Sigmoid colon (tissue), 7 donors: ENCODE data around the gene PEX5L. TPM values are rescaled to one million over a fixed set of nuclear protein-coding genes. Genes with fewer than 3 reads are reported as not detected.
"Not testable (repeated sequence)": the region's sequence is repeated elsewhere in the genome, so short reads cannot be mapped to it uniquely, and the experiment has no call there.

Source experiments
- DNase-seq: peaks from one replicate; pipeline ENCODE4 v3.0.0-alpha.2; 2019
- H3K27ac ChIP-seq, 4 donors: fragments of 200-600 bp; sonication (generic); one replicate each; pipeline ENCODE4 v1.5.1; 2016 to 2019; ENCODE audit warnings: mild to moderate bottlenecking in 1 of 4
- H3K27me3 ChIP-seq, 3 donors: fragments of 200-600 bp; sonication (generic); one replicate each; pipeline ENCODE4 v1.5.1; 2019; ENCODE audit warnings: mild to moderate bottlenecking in 1 of 3
- H3K36me3 ChIP-seq, 4 donors: fragments of 200-600 bp; sonication (generic); one replicate each; pipeline ENCODE4 v1.5.1; 2016 to 2019
- H3K4me1 ChIP-seq, 4 donors: fragments of 200-600 bp; sonication (generic); one replicate each; pipeline ENCODE4 v1.5.1; 2017 to 2019
- H3K4me3 ChIP-seq, 4 donors: fragments of 200-600 bp; sonication (generic); one replicate each; pipeline ENCODE4 v1.5.1; 2017 to 2019; ENCODE audit warnings: mild to moderate bottlenecking in 2 of 4, moderate library complexity in 1 of 4
- H3K9me3 ChIP-seq, 4 donors: fragments of 200-600 bp in 3 of 4; sonication (generic) in 3 of 4; one replicate each; pipeline versions ENCODE4 v1.5.1 to v1.6.1; 2013 to 2019
- EP300 ChIP-seq, 4 donors: sonication (generic); formaldehyde crosslinking; IDR thresholded peaks; one replicate each; pipeline ENCODE4 v1.6.1; 2017; ENCODE audit warnings: antibody characterized with exemption in 4 of 4
- POLR2A ChIP-seq, 2 donors: fragments of 450-650 bp; IDR thresholded peaks; one replicate each; pipeline ENCODE4 v1.6.1; 2016; ENCODE audit warnings: antibody characterized with exemption in 2 of 2, mild to moderate bottlenecking in 2 of 2, moderate library complexity in 2 of 2
- POLR2AphosphoS5 ChIP-seq, 4 donors: sonication (generic); formaldehyde crosslinking; IDR thresholded peaks; one replicate each; pipeline ENCODE4 v1.6.1; 2017; ENCODE audit warnings: antibody characterized with exemption in 4 of 4
- WGBS, 2 donors: extraction: QIAGEN DNeasy Blood & Tissue Kit; methylation state at CpG; one replicate each; pipeline ENCODE4 v1.1.7; 2013; 5-methylcytosine and 5-hydroxymethylcytosine counted together
- intact Hi-C: fragments of 100-400 bp; cut with DNase I; formaldehyde crosslinking; loops from one replicate; pipeline ENCODE4 v1.15.1; 2023
- polyA plus RNA-seq, 3 donors: library from polyadenylated mRNA; stranded (reverse); fragments of 200-250 nt; gene quantifications; one replicate each; pipeline ENCODE4 v1.2.3, GENCODE V29; 2013
- total RNA-seq, 4 donors: library from RNA; depleted of rRNA; stranded (reverse); fragments of >200 nt; gene quantifications; one replicate each; pipeline ENCODE4 v1.1.0, GENCODE V29; 2016
- TF ChIP-seq, protein P1 (sequence below), 4 experiments: fragments of 450-650 bp in 3 of 4; fragments of 200-600 bp in 1 of 4; IDR thresholded peaks; one replicate each; pipeline ENCODE4 v1.5.1; 2016 to 2019; ENCODE audit warnings: antibody characterized with exemption in 4 of 4, mild to moderate bottlenecking in 3 of 4, moderate library complexity in 2 of 4
- donor health status: healthy with polysubstance abuse.
- donor health status: Bipolar disorder and iron deficiency.
- donor health status: healthy.

Gene PEX5L
- total and polyA plus RNA-seq, 7 donors = 0.12 to 2.4 (median 0.32) TPM; not detected in 3

DNA sequence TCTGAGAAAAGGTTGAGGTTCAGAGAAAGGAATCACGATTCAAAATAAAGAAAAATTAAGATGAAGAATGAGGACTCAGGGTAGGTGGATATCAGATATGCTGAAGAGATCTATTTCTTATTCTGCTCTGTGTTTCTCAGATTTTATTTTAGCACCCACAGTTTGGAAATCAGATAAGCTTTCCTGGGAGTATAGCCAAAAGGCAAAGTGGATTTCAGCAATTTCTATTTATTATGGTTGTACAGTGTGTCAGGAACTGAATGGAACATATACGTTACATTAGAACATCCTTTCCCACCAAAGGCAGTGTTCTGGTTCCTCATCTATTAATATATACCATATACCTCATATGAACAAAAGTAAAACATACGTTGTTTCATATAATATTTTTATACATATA is 18.9 kb downstream of the PEX5L start:
- intact Hi-C loops = no loop called here
- Histone ChIP-seq H3K4me1 (no peaks in the 10 kb centered on the region), H3K9me3 (no peaks in the 10 kb centered on the region), H3K36me3 (no peaks in the 10 kb centered on the region), H3K4me3 (no peak overlapping the region), H3K27me3 (no peaks in the 10 kb centered on the region), H3K27ac (no peak overlapping the region)
- 69 to 77% methylated on average over 3 of the region's 3 CpGs for WGBS, 2 donors
- DNase-seq = no peak
- TF ChIP-seq EP300 (IDR thresholded peaks at IDR 0.05) (no peak), POLR2AphosphoS5 (IDR thresholded peaks at IDR 0.05) (no peak), POLR2A (IDR thresholded peaks at IDR 0.05) (no peak)
- TF ChIP-seq, protein P1, sequence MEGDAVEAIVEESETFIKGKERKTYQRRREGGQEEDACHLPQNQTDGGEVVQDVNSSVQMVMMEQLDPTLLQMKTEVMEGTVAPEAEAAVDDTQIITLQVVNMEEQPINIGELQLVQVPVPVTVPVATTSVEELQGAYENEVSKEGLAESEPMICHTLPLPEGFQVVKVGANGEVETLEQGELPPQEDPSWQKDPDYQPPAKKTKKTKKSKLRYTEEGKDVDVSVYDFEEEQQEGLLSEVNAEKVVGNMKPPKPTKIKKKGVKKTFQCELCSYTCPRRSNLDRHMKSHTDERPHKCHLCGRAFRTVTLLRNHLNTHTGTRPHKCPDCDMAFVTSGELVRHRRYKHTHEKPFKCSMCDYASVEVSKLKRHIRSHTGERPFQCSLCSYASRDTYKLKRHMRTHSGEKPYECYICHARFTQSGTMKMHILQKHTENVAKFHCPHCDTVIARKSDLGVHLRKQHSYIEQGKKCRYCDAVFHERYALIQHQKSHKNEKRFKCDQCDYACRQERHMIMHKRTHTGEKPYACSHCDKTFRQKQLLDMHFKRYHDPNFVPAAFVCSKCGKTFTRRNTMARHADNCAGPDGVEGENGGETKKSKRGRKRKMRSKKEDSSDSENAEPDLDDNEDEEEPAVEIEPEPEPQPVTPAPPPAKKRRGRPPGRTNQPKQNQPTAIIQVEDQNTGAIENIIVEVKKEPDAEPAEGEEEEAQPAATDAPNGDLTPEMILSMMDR (IDR thresholded peaks at IDR 0.05) = no peak

DNA sequence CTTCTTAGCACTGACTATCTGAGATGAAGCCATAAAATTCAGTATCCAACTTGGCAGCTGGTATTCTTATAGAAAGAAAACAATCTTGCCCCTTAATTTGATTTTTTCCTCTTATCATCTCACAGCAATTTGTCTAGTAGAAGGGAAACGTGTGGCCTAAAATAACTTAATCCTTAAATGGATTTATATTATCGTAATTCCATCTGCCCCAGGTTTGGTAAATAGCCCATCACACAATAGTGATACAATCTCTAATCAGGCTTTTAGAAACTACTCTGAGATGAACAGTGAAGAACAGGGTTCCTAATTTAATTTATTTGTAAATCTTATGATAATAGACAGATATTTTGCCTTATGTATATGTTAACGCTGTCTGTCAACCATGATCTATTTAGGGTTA is 24.8 kb downstream of the PEX5L start:
- intact Hi-C loops = no loop called here
- no peak for DNase-seq
- H3K4me1 ChIP-seq = no peaks in the 10 kb centered on the region
- H3K27me3 ChIP-seq = no peaks in the 10 kb centered on the region
- no peak overlapping the region for H3K27ac ChIP-seq
- 64 to 78% methylated on average over 3 of the region's 3 CpGs for WGBS, 2 donors
- no peaks in the 10 kb centered on the region for H3K36me3 ChIP-seq
- no peak overlapping the region for H3K4me3 ChIP-seq
- peaks cover 5 to 10% (median 7%) of the 10 kb centered on the region in 4 donors for H3K9me3 ChIP-seq
- TF ChIP-seq POLR2AphosphoS5 (IDR thresholded peaks at IDR 0.05) = no peak
- TF ChIP-seq EP300 (IDR thresholded peaks at IDR 0.05) = no peak
- TF ChIP-seq, protein P1 (IDR thresholded peaks at IDR 0.05) = no peak
- TF ChIP-seq POLR2A (IDR thresholded peaks at IDR 0.05) = no peak

DNA sequence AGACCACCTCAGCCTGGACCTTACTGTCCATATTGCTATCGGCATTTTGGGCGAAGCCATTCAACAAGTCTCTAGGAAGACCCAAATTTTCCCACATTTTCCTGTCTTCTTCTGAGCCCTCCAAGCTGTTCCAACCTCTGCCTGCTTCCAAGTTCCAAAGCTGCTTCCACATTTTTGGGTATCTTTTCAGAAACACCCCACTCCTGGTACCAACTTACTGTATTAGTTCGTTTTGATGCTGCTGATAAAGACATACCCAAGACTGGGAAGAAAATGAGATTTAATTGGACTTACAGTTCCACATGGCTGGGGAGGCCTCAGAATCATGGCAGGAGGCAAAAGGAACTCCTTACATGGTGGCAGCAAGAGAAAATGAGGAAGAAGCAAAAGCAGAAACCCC is 28.4 kb downstream of the PEX5L start:
- intact Hi-C loops, H3K4me1 ChIP-seq, H3K27me3 ChIP-seq, H3K36me3 ChIP-seq, H3K27ac ChIP-seq, H3K4me3 ChIP-seq, DNase-seq: not testable (repeated sequence)
- H3K9me3 ChIP-seq = peaks cover 5 to 10% (median 7%) of the 10 kb centered on the region in 4 donors
- 85 to 92% methylated on average over 3 of the region's 3 CpGs for WGBS, 2 donors

DNA sequence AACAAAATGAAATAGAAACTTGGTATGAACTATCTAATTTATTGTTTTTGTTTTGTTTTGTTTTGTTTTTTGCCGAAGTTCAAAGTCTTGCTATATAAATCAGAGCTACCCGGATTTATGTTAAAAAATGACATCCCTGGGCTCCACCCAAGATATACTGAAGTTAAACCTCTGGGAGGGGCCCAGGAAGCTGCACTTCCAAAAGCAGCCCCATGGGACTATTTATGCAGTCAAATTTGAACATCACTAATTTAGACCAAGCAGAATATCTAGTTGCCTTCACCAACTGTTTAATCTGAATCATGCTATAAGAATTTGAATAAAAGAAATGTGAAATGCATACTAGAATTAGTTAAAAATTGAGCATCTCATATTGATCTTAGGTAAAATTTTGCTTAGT is 32.2 kb downstream of the PEX5L start:
- WGBS, 2 donors = 68 to 78% methylated on average over 2 of the region's 2 CpGs
- Histone ChIP-seq H3K4me3 (no peak overlapping the region), H3K36me3 (no peaks in the 10 kb centered on the region), H3K27ac (no peak overlapping the region), H3K4me1 (no peaks in the 10 kb centered on the region), H3K27me3 (no peaks in the 10 kb centered on the region), H3K9me3 (peaks cover 5 to 8% (median 6%) of the 10 kb centered on the region in 4 donors)
- DNase-seq = no peak
- TF ChIP-seq POLR2A (IDR thresholded peaks at IDR 0.05) = no peak
- TF ChIP-seq, protein P1 (IDR thresholded peaks at IDR 0.05) = no peak
- TF ChIP-seq POLR2AphosphoS5 (IDR thresholded peaks at IDR 0.05) = no peak
- TF ChIP-seq EP300 (IDR thresholded peaks at IDR 0.05) = no peak
- intact Hi-C loops = no loop called here

DNA sequence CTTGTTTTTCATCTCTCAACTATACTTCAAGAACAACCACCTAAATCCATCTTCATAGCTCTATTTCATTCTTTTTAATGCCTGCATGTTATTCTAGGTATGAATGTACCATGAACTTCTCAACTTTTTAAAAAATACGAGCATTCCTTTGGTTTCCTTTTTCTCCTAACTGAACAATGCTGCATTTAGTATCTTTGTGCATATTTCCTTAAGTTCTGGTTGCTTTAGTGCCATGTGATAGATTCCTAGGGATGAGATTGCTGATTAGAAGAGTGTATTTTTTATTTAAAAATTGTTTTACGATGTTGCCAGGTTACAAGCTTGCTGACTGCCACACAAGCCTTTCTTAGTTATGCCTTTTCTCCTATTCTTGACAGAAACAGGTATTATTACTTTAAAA is 34.7 kb downstream of the PEX5L start:
- no peak for DNase-seq
- Histone ChIP-seq H3K4me1 (no peaks in the 10 kb centered on the region), H3K27me3 (no peaks in the 10 kb centered on the region), H3K4me3 (no peak overlapping the region), H3K36me3 (no peaks in the 10 kb centered on the region), H3K27ac (no peak overlapping the region), H3K9me3 (no peaks in the 10 kb centered on the region)
- TF ChIP-seq EP300 (IDR thresholded peaks at IDR 0.05) (no peak), POLR2A (IDR thresholded peaks at IDR 0.05) (no peak), POLR2AphosphoS5 (IDR thresholded peaks at IDR 0.05) (no peak)
- TF ChIP-seq, protein P1 (IDR thresholded peaks at IDR 0.05) = no peak
- intact Hi-C loops = no loop called here
- WGBS, 2 donors = 74 to 80% methylated on average over 2 of the region's 2 CpGs
